ENCODE data around the gene PCBP3.

GRCh38 chr21:45947716-45948255 lies 304.3 kb downstream of the PCBP3 start:
- no peak for TF ChIP-seq GATA3 (IDR thresholded peaks at IDR 0.05; ENCODE audit: low read depth, low read length)
- TF ChIP-seq GATA2 (IDR thresholded peaks at IDR 0.05; ENCODE audit: low read depth, low read length), result no peak
